HUDEP-2 (cell line): ENCODE measurements around the gene SDR39U1.

ENCODE experiments used
- DNase-seq, 76 experiments: peaks; one replicate each; lab custom pipeline; 2025; ENCODE audit not compliant: unreplicated experiment in 76 of 76; lab: John Stamatoyannopoulos, UW

SDR39U1 gene

DNA sequence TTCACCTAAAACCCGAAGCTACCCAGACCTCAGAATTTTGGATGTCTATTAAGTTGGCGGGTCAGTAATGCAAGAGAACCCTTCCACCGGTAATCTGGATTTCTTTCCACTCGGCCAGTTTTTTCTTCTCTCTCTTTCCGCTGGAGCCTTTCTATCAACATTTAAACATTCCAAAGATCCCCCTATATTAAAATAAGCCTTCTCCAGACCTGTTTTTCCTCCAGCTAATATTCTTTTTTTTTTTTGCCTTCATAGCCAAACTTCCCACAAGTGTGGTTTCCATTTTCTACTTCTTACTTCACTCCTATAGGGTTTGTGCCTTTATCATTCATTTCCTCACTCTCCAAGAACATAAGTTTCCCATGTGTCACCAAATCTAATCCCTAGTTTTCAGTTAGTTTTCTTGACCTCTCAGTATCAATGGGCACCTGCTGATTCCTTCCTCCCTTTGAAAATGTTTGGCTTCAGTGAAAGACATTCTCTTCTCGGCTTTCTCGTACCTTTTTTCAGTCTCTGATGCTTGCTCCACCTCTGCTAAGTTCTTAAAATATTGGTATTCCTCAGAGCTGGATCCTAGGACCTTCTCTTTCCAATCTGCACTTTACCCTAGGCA, 583 bp upstream of the SDR39U1 start:
- no peak for DNase-seq

DNA sequence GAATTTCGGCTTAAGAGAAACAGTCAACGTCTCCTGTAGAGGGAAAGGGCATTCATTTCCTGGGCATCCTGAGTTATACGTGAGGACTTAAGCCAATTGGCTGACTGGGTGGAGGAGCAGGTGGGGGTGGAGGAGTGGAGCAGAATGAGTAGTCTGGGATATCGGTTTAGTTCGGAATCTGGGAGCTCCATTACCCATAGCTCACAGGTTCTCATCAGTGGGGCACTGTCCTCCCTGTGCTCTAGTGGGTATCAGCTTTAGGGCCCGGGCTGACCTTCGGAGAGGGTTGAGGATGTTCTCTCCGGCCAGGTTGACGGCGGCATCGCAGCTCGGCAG, 704 bp downstream of the SDR39U1 start:
- DNase-seq: peak in 1 of 76 experiments; percentile 35

DNA sequence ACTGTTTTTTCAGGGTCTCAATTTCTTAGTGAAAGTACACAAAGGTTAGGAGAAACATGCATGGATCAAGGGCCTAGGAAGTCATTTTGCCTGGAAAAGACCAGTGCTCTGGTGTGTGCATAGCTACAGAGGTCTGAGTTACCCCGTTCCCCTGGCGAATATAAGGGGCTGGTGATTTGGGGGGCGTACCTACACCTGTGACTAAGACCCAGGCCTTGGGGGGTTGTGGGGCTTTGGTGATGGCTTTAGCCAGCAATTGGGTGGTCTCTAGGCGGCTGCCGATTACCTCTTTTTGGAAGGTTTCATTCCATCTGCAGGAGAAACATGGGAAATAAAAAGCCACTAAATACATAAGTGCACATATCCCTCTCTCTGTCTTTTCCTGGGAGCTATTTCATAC, 1.1 kb downstream of the SDR39U1 start:
- no peak for DNase-seq

DNA sequence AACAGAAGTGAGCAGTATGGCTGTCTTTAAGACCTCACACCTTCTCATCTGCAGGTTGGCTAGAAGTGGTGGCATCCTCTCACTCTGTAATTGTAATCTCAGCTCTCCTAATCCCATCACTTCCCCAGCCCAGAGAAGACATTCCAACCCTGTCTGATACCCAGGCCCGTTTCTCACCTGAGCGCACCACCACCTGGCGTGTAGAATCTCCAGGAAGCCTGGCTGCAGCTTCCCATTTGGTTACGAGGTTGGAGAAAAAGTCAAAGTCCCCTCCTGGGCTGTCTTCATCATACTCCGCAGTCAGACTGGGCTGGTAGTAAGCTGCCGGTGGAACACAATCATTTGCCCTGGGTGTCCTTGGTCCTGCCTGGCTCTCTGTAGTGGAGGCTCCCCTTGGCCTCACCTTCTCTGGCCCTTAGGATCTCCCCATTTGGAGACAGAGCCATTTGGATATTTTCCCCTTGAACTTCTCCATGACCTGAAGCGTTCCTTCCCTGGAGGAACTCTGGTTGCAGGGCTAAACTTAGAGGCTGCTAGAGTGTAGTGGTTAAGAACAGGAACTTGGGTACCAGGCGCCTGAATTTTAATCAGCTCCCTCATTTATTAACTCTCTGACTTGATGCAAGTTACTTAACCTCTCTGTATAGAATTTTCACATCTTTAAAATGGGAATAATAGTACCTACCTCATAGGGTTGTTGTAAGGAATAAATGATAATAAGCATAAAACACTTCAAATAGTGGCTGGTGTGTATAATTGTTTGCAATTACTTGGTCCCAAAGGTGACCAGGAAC, 1.8 kb downstream of the SDR39U1 start:
- no peak for DNase-seq

DNA sequence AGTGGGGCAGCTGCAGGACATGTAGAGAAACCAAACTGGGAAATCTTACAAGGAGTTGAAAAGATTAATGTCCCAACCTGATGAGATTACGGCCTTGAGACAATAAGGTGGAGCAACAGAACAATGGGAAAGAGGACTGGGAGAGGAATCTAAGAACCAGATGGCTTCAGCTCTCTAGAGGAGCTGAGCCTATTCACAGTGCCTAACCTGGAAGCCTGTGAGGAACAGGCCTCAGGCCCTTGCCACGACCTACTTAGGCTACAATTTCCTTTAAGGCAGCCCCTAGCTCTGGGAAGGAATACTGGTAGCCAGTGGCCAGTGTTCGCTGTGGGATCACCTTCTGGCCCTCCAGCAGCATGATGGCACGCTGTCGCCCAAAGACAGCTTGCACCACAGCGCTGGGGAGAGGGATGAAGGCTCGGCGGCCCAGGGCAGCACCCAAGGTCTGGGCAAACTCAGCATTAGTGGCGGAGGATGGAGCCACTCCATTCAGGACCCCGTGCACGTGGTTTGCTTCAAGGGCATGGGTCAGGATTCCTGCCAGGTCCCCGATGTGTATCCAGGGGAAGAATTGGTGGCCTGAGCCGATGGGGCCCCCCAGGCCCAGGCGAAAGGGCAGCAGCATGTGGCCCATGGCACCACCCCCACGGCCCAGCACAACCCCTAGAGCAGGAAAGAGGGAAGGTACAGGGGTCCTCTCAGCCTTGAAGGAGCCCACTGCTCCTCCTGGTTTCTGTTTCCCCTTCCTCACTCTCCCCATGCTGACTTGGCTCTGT, 2.6 kb downstream of the SDR39U1 start:
- no peak for DNase-seq

DNA sequence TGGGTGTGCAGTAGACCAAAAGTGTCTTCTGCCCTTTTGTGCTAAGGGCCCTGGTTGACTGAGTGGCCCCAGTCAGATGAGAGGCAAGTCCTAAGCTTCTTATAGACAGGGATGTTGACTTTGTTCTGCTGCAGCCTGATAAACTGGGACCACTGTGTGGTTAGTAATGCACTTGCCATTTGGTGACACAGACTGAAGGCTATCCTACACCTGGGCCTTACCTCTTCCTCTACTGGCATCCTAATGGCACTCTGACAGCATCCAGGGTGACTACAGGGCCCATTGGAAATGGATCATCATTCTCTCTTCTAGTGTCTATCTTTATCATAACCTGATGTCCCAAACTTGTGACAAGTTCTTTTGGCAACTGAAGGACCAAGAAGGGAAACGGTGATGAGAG, 3.3 kb downstream of the SDR39U1 start:
- no peak for DNase-seq

DNA sequence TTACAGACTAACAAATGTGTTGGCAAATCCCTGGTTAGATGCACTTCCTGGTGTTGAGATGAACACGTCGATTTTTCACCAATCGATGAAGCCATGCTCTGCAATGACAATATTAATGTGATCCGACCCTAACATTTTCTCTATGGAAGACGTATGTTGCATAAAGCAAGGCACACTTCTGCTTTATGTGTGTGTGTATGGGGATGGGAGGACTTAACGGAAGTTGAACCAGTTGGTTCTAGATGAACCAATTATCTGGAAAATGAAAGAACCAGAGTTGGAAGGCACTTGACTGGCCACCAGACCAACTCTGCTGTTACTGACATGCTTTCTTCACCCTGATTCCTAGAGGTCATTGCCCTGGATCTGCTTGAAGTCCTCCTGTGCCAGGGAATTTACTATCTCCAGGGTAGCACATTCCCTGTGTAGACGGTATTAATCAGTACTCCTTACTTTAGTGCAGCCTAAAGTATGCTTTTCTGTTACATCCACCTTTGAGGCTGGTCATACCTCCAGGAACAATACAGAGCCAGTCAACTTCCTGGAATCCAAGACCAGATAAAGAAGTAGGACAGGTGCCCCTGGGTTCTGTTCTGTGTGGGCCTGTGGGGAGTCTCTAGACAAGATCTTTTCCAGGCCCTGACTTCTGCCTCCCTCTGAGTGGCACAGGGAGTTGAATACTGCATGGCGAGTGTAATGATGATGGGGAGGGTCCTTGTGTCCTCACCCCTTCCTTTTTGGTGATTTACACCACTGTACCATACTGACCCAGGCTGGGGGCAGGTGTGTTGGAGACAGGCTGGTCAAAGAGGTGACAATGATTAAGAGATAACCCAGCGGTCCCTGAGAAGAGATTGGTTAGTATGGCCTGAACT, 4.1 kb downstream of the SDR39U1 start:
- DNase-seq: no peak

DNA sequence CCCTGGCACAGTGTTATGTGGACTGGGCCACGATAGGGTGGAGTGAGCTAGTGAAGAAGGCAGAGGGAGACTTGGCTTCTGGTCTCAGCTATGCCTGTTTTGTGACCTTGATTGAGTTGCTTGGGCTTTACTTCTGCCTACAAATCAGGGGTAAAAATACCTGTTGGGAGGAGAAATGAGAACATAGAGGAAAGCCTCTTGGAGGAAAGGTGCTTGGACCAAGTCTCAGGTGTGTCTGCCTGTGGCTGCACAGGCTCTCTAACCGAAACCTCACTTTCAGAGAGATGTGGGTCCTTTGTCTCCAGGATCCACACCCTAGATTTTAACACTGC, 4.9 kb downstream of the SDR39U1 start:
- no peak for DNase-seq

DNA sequence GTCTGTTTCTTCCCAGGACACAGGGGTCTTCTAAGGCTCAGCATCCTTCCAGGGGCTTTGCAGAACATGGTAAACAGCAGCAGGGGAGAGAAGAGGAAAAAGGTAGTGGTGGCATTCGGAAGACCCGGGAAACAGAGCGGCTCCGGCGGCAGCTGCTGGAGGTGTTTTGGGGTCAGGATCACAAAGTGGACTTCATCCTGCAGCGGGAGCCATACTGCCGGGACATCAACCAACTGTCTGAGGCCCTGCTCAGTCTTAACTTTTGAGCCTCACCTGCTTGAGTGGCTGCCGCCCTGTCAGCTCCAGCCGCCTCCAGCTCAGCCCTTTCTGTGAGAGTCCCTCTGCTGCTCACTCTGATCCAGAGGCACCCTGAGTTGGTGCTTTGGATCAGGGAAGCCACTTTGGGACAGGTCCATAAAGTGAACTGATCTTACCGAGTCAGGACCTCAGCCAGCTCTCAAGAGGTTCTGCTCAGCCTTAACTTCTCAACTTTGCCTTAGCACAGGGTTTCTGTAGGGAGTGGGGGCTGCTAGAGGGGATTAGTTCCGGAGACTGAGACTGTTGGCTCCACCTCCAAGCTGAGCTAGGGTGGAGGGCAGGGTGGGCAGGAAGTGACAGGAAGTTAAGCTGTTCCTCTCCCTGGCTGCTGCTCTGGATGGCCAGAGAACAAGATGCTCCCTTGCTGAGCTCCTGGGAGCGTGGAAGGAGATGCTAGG, 5.4 kb downstream of the SDR39U1 start:
- DNase-seq: no peak

DNA sequence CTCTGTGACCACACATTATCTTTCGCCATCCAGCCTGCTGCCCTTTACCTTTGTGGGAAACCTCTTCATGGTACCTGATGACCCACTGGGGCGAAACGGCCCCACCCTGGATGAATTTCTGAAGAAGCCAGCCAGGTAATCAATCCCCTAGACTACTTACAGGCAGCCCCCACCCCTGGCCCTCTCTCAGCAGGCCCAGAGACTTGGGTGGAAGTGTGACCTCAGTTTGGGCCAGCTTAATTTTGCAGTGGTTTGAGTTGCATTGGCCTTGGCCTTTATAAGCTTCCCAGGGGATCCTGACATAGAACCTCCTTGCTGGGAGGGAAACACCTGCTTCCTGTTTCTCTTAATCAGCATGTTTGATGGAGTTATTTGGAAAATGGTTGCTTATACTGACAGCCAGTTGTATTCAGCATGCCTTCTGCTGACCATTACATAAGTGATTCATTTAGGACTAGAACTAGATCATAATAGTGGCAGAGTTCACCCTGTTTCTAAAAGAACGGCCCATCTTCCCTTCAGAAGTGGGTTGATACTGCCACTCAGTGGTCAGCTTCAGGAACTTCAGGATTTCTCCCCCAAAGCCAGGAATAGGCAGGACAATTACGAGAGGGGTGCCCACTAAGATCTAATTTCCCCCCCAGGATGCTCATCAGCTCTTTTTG, 6.1 kb downstream of the SDR39U1 start:
- peak in 33 of 76 experiments; percentile 6 to 69 (median 34) for DNase-seq

DNA sequence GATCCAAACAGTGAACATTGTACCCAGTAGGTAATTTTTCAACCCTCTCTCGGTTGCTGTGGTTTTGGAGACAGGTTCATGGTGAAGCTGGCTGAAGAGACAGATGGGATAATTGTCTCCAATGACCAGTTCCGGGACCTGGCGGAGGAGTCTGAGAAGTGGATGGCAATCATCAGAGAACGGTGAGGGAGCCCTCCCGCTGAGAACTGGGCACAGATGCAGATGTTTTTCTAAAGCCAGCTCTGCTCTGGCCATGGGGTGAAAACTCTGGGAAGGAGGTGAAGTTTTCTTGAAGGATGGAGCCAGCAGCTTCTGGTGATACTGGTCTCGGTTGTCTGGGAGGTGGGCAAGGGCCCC, 6.6 kb downstream of the SDR39U1 start:
- no peak for DNase-seq

DNA sequence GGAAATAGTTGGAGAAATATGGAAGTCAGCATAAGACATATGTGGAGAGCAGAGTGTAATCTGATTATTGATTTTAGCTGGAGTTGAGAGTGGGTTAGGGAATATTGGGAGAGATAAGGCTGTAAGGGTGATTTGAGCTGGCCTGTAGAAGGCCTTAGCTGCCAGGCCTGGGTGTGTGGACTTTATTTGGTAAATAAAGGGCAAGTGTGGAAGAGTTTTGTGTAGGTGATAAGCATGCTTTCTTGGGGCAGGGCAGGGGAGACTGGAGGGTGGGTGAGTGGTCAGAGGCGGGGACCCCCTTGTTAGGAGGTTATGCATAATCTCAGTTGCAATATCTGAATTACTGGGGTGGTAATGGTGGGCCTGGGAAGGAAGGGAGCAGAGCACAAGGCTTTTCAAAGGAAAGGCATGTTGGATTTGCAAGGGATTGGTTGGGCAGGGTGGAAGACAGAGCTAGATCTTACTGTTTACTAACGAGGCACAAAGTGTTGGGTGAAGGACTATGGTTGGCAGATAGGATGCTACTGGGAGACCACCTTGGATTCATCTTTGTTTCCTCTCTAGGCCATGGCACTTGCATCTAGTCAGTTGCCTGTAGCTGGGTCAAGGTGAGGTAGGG, 7.3 kb downstream of the SDR39U1 start:
- DNase-seq: no peak

DNA sequence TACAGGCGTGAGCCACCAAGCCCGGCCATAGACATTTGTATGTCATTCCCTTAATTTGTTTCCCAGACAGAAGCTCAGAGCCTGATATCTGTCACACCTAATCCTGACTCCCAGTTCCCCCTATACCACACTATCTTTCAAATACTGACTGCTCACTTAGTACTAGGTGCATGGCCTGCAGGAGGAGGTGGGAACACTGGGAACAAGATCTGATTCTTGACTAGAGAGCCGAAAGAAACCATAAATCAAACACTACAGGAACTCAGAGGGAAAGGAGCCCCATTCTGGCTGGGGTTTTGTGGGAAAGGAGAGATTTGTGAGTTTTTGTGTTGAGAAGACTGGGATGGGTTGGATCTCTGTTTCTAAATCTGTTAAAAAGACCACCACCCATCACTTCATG, 7.9 kb downstream of the SDR39U1 start:
- no peak for DNase-seq

DNA sequence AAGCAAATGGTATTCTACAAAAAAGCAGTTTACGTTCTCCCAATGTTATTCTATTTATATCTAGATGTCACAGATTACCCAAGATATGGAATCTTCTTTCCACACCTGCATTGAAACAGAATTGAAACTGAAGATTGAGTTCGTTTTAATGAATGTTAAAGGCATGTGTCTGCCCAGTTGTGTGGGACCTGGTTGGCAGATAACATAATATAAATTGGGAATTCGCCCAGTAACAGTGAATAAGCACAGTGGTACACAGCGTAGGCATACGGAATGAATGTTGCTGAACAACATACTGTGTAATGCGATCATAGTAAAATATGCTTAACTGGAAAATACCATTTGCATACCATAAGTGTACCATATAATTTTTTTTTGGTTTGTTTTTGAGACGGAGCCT, 8.5 kb downstream of the SDR39U1 start:
- DNase-seq: peak in 34 of 76 experiments; percentile 11 to 74 (median 38)

DNA sequence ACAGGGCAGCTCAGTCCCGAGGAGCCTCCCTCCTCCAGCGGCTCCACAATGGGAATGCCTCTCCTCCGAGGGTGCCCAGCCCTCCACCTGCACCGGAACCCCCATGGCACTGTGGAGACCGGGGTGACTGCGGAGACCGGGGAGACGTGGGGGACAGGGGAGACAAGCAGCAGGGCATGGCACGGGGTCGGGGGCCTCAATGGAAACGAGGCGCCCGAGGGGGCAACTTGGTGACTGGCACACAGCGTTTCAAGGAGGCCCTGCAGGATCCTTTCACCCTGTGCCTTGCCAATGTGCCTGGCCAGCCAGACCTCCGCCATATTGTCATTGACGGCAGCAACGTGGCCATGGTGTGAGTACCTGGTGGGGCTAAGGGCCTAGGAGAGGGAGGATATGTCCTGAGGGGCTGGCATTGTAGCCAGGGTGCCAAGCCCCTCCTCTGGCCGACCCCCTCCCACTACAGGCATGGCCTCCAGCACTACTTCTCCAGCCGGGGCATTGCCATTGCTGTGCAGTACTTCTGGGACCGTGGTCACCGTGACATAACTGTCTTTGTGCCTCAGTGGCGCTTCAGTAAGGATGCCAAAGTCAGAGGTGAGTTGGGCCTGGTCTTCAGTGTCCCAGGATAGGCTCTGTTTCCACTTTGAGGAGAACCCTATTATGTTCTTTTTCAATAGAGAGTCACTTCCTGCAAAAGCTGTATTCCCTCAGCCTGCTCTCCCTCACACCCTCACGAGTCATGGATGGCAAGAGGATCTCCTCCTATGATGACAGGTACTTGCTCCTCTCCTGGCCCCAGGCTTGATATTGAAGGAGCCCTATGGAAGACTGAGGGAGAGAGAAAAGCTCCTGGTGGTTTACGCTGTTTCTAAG, 10.1 kb downstream of the SDR39U1 start:
- no peak for DNase-seq

DNA sequence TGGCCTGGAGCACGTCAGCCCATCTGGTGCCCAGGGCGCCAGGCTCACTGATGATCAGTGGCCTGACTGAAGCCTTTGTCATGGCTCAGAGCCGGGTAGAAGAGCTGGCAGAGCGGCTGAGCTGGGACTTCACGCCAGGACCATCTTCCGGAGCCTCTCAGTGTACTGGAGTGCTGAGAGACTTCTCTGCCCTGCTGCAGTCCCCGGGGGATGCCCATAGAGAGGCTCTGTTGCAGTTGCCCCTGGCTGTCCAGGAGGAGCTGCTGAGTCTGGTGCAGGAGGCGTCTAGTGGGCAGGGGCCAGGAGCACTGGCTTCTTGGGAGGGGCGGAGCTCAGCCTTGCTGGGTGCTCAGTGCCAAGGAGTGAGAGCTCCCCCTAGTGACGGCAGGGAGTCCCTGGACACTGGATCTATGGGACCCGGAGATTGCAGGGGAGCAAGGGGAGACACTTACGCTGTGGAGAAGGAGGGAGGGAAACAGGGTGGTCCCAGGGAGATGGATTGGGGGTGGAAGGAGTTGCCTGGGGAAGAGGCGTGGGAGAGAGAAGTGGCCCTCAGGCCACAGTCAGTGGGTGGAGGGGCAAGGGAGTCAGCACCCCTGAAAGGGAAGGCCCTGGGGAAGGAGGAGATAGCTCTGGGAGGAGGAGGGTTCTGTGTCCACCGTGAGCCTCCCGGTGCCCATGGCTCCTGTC, 10.9 kb downstream of the SDR39U1 start:
- peak in 74 of 76 experiments; percentile 46 to 95 (median 88) for DNase-seq

DNA sequence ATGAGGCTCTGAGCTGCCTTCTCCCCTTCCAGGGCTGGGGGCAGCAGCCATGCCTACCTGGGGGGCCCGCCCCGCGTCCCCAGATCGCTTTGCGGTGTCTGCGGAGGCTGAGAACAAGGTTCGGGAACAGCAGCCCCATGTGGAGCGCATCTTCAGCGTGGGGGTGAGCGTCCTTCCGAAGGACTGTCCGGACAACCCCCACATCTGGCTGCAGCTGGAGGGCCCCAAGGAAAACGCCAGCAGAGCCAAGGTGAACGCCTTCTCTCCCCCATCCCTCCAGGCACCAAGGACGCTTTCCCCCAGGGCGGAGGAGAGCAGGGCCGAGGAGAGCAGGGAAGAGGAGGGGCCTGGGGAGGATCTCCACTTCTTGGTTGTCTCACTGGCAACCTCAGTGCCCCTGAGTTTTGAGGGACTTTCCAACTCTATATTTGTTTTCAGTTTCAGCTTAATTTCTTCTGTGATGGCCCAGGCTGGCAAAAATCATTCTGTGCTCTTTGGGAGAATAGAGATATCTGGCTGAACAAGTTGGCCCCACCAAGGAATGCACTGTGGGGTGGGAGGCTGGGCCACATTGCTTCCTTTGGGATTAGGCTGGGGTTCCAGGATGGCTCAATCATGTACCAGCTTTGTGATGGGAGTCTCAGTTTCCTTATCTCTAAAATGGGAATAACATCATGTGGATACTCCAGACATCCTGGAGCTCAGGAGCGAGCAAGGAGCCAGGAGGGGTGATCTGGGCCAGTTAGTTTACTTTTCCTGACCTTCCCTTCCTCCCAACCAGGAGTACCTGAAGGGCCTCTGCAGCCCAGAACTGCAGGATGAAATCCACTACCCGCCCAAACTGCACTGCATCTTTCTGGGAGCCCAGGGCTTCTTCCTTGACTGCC, 11.7 kb downstream of the SDR39U1 start:
- DNase-seq: peak in 12 of 76 experiments; percentile 1 to 30 (median 14)
